OCI-LY7 (cell line): Measurements from ENCODE around the gene SH2D3C. TPM values are rescaled to one million over a fixed set of nuclear protein-coding genes. Genes with fewer than 3 reads are reported as not detected.

Source experiments
- BruUV-seq: library from RNA; stranded (reverse); fragments of 400-500 nt; replicated peaks from 2 replicates; lab custom pipeline; 2021; lab: Mats Ljungman, UMichigan
- CTCF ChIA-PET: fragments of 300-600 bp; sonication (Branson Sonifier 250); formaldehyde crosslinking; loops from one replicate; lab custom pipeline; 2022; ENCODE audit warnings: antibody characterized with exemption; ENCODE audit not compliant: unreplicated experiment; lab: Charles Lee
- POLR2A ChIA-PET: fragments of 300-600 bp; sonication (Branson Sonifier 250); formaldehyde crosslinking; loops from one replicate; lab custom pipeline; 2022; ENCODE audit warnings: antibody characterized with exemption; lab: Charles Lee
- DNase-seq: peaks from one replicate; pipeline ENCODE4 v3.0.0-alpha.2; 2015; ENCODE audit warnings: low spot score
- H2AFZ ChIP-seq: fragments of 200-600 bp; sonication (generic), shearing (Covaris generic); 2 replicates; pipeline ENCODE4 v1.6.1; 2014; ENCODE audit warnings: mild to moderate bottlenecking, antibody characterized with exemption, low read length, moderate library complexity
- H3K27ac ChIP-seq: fragments of 200-600 bp; sonication (generic); 2 replicates; pipeline ENCODE4 v1.5.1; 2014; ENCODE audit warnings: mixed run types, low read depth, mild to moderate bottlenecking, moderate library complexity, low read length, inconsistent platforms; ENCODE audit not compliant: poor library complexity, severe bottlenecking
- H3K36me3 ChIP-seq: fragments of 200-600 bp; sonication (generic); 2 replicates; pipeline ENCODE4 v1.6.1; 2014; ENCODE audit warnings: mild to moderate bottlenecking, antibody characterized with exemption, low read length, moderate library complexity, mixed read lengths; ENCODE audit not compliant: insufficient read depth
- H3K4me1 ChIP-seq: fragments of 200-600 bp; sonication (generic); 2 replicates; pipeline ENCODE4 v1.5.1; 2014; ENCODE audit warnings: mild to moderate bottlenecking, low read length; ENCODE audit not compliant: insufficient read depth, poor library complexity, severe bottlenecking
- H3K4me2 ChIP-seq: fragments of 200-600 bp; sonication (generic); 2 replicates; pipeline ENCODE4 v1.6.1; 2014; ENCODE audit warnings: mild to moderate bottlenecking, low read length
- H3K4me3 ChIP-seq: fragments of 200-600 bp; sonication (generic); 2 replicates; pipeline ENCODE4 v1.5.1; 2014; ENCODE audit warnings: mild to moderate bottlenecking, low read depth, low read length; ENCODE audit not compliant: poor library complexity, severe bottlenecking
- H3K79me2 ChIP-seq: fragments of 200-600 bp; sonication (generic); 2 replicates; pipeline ENCODE4 v1.6.1; 2016; ENCODE audit warnings: low read depth, mild to moderate bottlenecking, low read length, moderate library complexity, mixed read lengths; ENCODE audit not compliant: insufficient read depth
- H3K9me2 ChIP-seq: fragments of 200-600 bp; sonication (generic); 2 replicates; pipeline ENCODE4 v1.6.1; 2016; ENCODE audit warnings: mild to moderate bottlenecking, low read length, mixed read lengths; ENCODE audit not compliant: insufficient read depth
- H3K9me3 ChIP-seq: fragments of 200-600 bp; sonication (generic); 2 replicates; pipeline ENCODE4 v1.6.1; 2014; ENCODE audit warnings: mild to moderate bottlenecking, mixed run types, low read length, mixed read lengths
- H4K20me1 ChIP-seq: fragments of 200-600 bp; sonication (generic); 2 replicates; pipeline ENCODE4 v1.6.1; 2014; ENCODE audit warnings: mild to moderate bottlenecking, antibody characterized with exemption, low read length, moderate library complexity, mixed read lengths; ENCODE audit not compliant: insufficient read depth
- EZH2phosphoT487 ChIP-seq: fragments of 200-600 bp; sonication (generic); IDR thresholded peaks from 2 replicates; pipeline ENCODE4 v1.6.1; 2018; ENCODE audit warnings: low read depth, borderline replicate concordance, mild to moderate bottlenecking, mixed run types, antibody characterized with exemption, low read length, moderate library complexity, mixed read lengths
- intact Hi-C: fragments of 100-400 bp; cut with micrococcal nuclease; formaldehyde crosslinking; loops from one replicate; pipeline ENCODE4 v1.10.0; 2022; ENCODE audit not compliant: unreplicated experiment
- total RNA-seq, 2 experiments: library from RNA; depleted of rRNA in 1 of 2; stranded (reverse); fragments of >200 nt in 1 of 2; shearing (Covaris generic) in 1 of 2; gene quantifications; 2 replicates each; pipeline ENCODE4 v1.2.3, GENCODE V29; 2014 to 2022
- TF ChIP-seq, protein P1 (sequence below): fragments of 200-600 bp; sonication (generic); conservative IDR thresholded peaks from 2 replicates; pipeline ENCODE4 v1.5.1; 2014; ENCODE audit warnings: mild to moderate bottlenecking, antibody characterized with exemption, low read length, moderate library complexity, mixed read lengths

The SH2D3C gene
- total RNA-seq, 2 experiments from 2014 or later: 40.0 to 45.7 TPM

DNA sequence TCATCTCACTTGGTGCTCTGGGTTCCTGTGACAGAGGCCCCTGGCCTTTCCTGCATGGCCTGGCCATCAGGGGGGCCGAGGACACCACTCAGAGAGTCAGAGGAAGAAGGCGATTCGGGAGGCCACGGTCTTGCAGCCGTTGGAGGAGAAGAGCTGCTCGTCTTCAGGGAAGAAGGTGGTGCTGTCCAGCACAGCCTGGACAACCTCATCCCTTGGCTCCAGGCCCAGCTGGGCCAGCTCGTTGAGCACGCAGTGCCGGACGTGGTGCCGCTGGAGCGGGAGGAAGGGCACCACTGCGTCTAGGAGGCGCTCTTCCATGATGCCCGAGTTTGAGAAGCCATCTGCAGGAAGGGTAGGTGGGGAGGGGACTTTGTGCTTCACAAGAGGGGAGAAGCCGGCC, 46.5 kb downstream of the SH2D3C start:
- Histone ChIP-seq H3K9me3 (no peaks in the 10 kb centered on the region), H3K4me2 (no peak overlapping the region), H4K20me1 (no peaks in the 10 kb centered on the region), H3K9me2 (no peaks in the 10 kb centered on the region), H3K27ac (no peak overlapping the region), H3K36me3 (no peaks in the 10 kb centered on the region), H3K4me3 (no peak overlapping the region), H3K79me2 (no peaks in the 10 kb centered on the region), H2AFZ (no peak overlapping the region), H3K4me1 (peaks cover 19% of the 10 kb centered on the region)
- intact Hi-C loops: no loop called here
- DNase-seq: no peak
- ChIA-PET CTCF (no interaction called here), POLR2A (no interaction called here)
- TF ChIP-seq, protein P1, sequence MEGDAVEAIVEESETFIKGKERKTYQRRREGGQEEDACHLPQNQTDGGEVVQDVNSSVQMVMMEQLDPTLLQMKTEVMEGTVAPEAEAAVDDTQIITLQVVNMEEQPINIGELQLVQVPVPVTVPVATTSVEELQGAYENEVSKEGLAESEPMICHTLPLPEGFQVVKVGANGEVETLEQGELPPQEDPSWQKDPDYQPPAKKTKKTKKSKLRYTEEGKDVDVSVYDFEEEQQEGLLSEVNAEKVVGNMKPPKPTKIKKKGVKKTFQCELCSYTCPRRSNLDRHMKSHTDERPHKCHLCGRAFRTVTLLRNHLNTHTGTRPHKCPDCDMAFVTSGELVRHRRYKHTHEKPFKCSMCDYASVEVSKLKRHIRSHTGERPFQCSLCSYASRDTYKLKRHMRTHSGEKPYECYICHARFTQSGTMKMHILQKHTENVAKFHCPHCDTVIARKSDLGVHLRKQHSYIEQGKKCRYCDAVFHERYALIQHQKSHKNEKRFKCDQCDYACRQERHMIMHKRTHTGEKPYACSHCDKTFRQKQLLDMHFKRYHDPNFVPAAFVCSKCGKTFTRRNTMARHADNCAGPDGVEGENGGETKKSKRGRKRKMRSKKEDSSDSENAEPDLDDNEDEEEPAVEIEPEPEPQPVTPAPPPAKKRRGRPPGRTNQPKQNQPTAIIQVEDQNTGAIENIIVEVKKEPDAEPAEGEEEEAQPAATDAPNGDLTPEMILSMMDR: no peak
- TF ChIP-seq EZH2phosphoT487: no peak
- no TSS peak for BruUV-seq

DNA sequence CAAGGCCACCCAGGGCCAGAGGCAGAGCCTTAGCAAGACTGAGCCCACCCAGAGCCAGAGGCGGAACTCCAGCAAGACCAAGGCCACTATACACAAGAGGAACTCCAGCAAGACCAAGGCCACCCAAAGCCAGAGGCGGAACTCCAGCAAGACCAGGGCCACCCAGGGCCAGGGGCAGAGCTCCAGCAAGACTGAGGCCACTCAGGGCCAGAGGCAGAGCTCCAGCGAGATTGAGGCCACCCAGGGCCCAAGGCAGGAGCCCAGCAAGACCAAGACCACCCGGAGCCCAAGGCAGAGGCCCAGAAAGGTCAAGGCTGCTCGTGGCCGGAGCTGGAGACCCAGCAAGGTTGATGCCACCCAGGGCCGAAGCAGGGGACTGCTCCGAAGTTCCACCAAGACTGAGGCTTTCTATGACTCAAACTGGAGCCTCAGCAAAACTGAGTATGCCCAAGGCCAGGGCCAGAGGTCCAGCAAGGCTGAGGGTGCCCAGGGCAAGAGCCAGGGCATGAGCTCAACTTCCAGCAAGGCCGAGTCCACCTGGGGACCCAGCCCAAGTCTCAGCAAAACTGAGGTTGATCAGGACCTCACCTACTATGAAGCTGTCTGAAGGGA, 47.6 kb downstream of the SH2D3C start:
- POLR2A ChIA-PET: interaction anchor here (0.6 to 0.8 kb wide), 2 partner anchors 12 to 257 kb away, joined by 3 read pairs; no protein-coding TSS in a partner anchor
- intact Hi-C loops: no loop called here
- H3K79me2 ChIP-seq: no peaks in the 10 kb centered on the region

DNA sequence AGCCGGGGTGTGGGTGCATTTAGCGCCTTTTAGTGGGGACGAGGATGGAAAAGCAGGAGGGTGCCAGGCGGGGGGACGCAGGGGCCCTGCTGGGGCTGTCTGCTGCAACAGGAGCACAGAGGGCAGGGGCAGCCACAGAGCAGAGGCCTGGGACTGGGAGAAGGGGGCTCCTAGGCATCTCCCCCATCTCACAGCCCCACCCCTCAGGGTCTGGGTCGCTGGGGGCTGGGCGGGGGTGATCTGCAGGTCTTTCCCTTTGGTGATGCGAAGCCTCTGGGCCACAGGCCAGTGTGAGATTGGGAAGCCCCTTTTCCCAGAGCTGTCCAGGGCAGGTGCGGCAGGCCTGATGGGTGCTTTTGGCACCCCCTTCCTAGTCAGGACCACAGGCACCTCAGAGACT, 48.2 kb downstream of the SH2D3C start:
- no peak overlapping the region for H3K4me3 ChIP-seq
- H3K36me3 ChIP-seq: no peaks in the 10 kb centered on the region
- H2AFZ ChIP-seq: no peak overlapping the region
- H3K9me3 ChIP-seq: no peaks in the 10 kb centered on the region
- intact Hi-C loops: no loop called here
- no peak for TF ChIP-seq EZH2phosphoT487
- TF ChIP-seq, protein P1: no peak
- ChIA-PET CTCF (no interaction called here), POLR2A (no interaction called here)
- H3K79me2 ChIP-seq: no peaks in the 10 kb centered on the region
- no peak for DNase-seq
- no TSS peak for BruUV-seq
- H3K4me2 ChIP-seq: no peak overlapping the region
- H3K27ac ChIP-seq: no peak overlapping the region
- H4K20me1 ChIP-seq: no peaks in the 10 kb centered on the region
- H3K9me2 ChIP-seq: no peaks in the 10 kb centered on the region
- H3K4me1 ChIP-seq: peaks cover 11% of the 10 kb centered on the region

More for the DNA sequence above, 47.6 kb downstream of the SH2D3C start:
- DNase-seq: no peak
- Histone ChIP-seq H2AFZ (no peak overlapping the region), H3K36me3 (no peaks in the 10 kb centered on the region), H3K27ac (no peak overlapping the region), H4K20me1 (no peaks in the 10 kb centered on the region), H3K4me1 (peaks cover 17% of the 10 kb centered on the region), H3K4me2 (no peak overlapping the region), H3K9me2 (no peaks in the 10 kb centered on the region), H3K9me3 (no peaks in the 10 kb centered on the region), H3K4me3 (no peak overlapping the region)
- TF ChIP-seq EZH2phosphoT487: no peak
- TF ChIP-seq, protein P1: no peak
- BruUV-seq: no TSS peak
- CTCF ChIA-PET: no interaction called here
